GM15510 (cell line): ENCODE data around the gene KRTAP13-1.

Experiments used
- POLR2A ChIP-seq: IDR thresholded peaks from 3 replicates; pipeline ENCODE4 v1.6.1; 2011; ENCODE audit warnings: borderline replicate concordance; ENCODE audit not compliant: insufficient read length; ENCODE audit errors: extremely low read depth

Gene KRTAP13-1

GRCh38 chr21:30434033-30434631, 38.3 kb downstream of the KRTAP13-1 start:
- TF ChIP-seq POLR2A: no peak

DNA sequence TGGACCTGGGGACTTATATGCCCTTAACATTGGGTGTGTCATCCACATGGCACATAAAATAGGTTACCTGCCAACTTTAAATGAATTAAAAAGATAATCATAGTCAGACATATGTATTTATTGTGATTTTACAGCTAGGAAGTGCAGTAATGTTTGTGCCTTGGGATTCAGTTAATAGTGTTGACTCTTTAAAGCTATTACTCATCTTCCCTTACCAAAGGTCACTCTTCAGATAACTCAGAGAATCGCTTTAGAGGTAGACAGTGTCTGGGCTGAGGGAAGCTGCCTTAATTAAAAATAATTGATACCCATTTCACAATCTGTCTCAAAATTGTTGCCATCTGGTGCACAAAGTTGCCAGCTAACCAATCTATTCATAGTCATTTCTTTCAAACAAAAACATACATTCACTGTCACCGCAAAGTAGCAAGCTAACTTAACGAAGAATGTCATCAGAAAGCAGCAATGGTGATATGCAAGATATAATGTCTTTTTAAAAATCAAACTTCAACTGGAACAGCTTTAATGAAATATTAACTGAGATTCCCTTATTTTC, 41.3 kb downstream of the KRTAP13-1 start:
- TF ChIP-seq POLR2A: no peak

DNA sequence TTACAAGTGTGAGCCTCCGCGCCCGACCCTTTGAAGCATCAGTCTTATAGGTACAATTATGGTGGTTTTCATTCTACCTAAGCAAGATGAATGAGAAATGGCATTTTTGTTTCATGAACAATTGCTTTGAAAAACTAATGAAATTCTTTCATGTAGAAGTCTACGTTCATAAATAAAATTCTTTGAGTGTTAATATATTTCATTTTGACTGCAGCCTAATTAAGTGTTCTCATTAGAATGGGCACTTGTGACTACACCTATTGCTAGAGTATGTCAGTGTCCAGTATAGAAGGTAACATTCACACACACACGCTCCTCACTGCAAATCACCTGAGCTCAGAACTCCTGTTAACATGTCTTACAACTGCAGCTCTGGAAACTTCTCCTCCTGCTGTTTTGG, 44.1 kb downstream of the KRTAP13-1 start, which contains the start of gene KRTAP15-1:
TSS of gene KRTAP15-1 (plus strand) at position 301 of the 400 bp plus-strand sequence. CDS start at position 354, 53 bp downstream.
- no peak for TF ChIP-seq POLR2A

DNA sequence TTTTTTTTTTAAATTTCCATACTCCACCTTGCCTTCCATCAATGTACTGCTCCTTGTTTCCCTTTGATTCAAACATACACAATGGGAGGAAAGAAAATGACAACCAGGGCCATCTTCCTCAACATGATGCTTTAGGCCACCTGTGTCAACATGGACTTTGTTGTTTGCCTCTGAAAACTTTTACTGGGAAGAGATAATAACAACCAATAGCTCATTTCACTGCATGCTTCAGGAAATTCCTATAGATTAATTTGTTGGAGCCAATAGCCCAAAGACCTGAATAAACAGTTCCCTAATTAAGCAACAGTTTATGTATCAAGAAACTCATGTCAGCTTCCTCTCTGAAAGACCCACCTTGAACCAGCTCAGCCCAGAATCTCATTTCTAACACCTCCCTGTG, 47.4 kb downstream of the KRTAP13-1 start:
- no peak for TF ChIP-seq POLR2A

DNA sequence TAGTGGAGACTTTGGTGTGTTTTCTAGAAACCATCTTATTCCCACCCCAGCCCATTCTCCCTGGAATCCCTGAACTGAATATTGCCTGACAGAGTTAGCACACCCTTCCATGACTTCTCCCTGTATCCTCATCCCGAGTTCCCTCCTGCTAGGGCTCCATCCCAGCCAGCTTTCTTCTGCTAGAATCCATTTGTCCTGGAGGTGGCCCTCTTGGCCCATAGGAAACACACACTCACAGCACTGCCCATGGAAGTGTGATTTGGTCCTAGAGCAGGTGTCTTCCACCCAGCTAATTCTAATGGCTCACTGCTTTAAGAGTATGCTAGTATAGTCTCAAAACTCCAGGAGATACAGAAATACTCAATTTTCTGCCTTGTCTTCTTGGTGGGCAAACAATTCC, 48.4 kb downstream of the KRTAP13-1 start:
- no peak for TF ChIP-seq POLR2A
